ENCODE measurements around the gene SLCO3A1.

The SLCO3A1 gene

DNA sequence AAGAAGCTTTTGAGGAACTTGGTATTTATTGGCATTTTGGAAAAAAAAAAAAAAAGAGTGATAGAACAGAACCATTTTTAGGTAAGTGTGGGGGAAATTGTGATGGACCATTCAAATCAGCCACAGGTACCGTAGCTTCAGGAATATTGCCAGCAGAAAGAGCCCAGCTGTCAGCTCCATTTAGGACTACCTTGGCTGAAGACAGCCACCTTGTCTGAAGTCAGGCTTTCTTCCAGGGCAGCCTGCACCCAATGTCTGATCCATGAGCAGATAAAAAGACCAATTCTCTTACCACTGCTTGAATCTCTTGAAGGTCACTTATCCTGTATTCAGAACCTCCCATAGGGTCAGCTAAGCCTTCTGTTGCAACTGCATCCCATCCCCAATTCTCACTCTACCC is 37.6 kb downstream of the SLCO3A1 start:
- H3K27ac ChIP-seq = no peak overlapping the region
- H3K9me3 ChIP-seq = no peaks in the 10 kb centered on the region
- H3K36me3 ChIP-seq = peaks cover 6% of the 10 kb centered on the region
- H3K4me3 ChIP-seq (ENCODE audit: low read depth in 1 of 2, low read length in 1 of 2) = no peak overlapping the region
- no peak for TF ChIP-seq CTCF (IDR thresholded peaks at IDR 0.05)
- H3K27me3 ChIP-seq = no peaks in the 10 kb centered on the region
- H3K4me1 ChIP-seq (ENCODE audit: control insufficient read depth in 1 of 2, insufficient read depth in 1 of 2, low read depth in 1 of 2, low read length in 1 of 2) = peaks cover 8 to 25% of the 10 kb centered on the region in 2 experiments

DNA sequence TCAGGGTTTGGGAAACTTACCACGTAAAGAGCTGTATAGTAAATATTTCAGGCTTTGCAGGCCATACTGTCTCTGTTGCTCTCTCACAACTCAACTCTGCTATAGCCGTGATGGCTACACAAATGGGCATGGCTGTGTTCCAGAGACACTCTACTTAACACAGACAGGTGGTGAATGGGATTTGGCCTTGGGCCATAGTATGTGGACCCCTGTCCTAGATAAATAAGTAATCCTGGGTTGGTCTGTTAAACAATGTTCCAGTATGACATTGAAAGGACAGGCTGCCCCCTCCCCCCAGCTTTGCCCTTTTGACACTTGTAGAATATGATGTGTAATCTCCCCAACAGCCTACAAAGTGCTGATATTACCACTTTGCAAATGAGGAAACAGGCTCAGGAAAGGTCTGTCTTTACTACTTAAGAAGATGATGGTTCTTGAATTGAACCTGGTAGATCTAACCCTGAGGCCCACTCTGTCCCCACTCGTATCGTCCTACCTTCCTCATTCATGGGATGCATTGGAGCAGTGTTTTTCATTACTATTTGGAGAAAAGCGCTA is 38.4 kb downstream of the SLCO3A1 start:
- TF ChIP-seq CTCF (IDR thresholded peaks at IDR 0.05) = no peak
- Histone ChIP-seq H3K27ac (no peak overlapping the region), H3K4me1 (ENCODE audit: control insufficient read depth in 1 of 2, insufficient read depth in 1 of 2, low read depth in 1 of 2, low read length in 1 of 2) (peaks cover 8 to 25% of the 10 kb centered on the region in 2 experiments), H3K27me3 (no peaks in the 10 kb centered on the region), H3K4me3 (ENCODE audit: low read depth in 1 of 2, low read length in 1 of 2) (no peak overlapping the region), H3K9me3 (no peaks in the 10 kb centered on the region), H3K36me3 (peaks cover 6% of the 10 kb centered on the region)

DNA sequence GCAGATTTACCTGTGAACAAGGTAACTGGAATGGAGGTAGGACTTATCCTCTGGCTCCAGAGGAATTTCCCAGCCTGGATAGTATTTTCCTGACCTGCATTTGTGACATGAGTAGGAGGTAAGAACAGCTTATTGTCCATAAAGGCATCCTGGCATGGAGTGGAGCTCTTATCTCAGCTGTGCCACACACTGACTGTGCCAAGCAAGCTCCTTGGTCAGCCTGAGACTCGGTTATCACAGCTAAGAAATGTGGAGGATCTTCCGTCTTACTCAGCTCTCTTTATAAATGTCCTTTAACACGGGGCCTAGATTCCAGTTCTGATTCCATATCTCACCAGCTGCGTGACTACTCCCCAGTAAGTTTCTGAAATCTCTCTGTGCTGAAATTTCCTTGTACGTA is 38.9 kb downstream of the SLCO3A1 start:
- Histone ChIP-seq H3K4me1 (ENCODE audit: control insufficient read depth in 1 of 2, insufficient read depth in 1 of 2, low read depth in 1 of 2, low read length in 1 of 2) (peaks cover 8 to 19% of the 10 kb centered on the region in 2 experiments), H3K27ac (no peak overlapping the region), H3K9me3 (no peaks in the 10 kb centered on the region), H3K36me3 (peaks cover 6% of the 10 kb centered on the region), H3K27me3 (no peaks in the 10 kb centered on the region), H3K4me3 (ENCODE audit: low read depth in 1 of 2, low read length in 1 of 2) (no peak overlapping the region)
- no peak for TF ChIP-seq CTCF (IDR thresholded peaks at IDR 0.05)

DNA sequence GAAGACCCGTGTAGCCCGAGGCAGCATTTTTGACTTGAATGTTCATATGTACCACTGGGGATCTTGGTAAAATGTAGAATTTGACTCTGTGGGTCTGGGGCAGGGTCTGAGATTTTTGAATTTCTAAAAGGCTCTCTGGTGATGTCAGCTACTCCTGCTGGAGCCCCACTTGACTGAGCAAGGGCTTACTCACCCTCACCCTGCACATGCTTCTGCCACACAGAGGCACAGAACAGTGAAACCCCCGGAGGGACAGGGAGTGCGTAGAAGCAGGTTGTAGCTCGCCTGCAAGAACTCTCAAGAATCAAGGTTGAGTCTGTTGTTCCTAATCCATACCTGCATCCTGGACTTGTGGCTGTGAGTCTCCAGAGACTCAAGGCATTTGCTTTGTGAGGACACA is 41.1 kb downstream of the SLCO3A1 start:
- TF ChIP-seq CTCF (IDR thresholded peaks at IDR 0.05) = no peak
- Histone ChIP-seq H3K27me3 (no peaks in the 10 kb centered on the region), H3K4me1 (ENCODE audit: control insufficient read depth in 1 of 2, insufficient read depth in 1 of 2, low read depth in 1 of 2, low read length in 1 of 2) (peaks cover 8 to 11% of the 10 kb centered on the region in 2 experiments), H3K9me3 (no peaks in the 10 kb centered on the region), H3K4me3 (ENCODE audit: low read depth in 1 of 2, low read length in 1 of 2) (no peak overlapping the region), H3K27ac (peak overlapping the region; percentile 42), H3K36me3 (peaks cover 6% of the 10 kb centered on the region)

- TF ChIP-seq CTCF (IDR thresholded peaks at IDR 0.05) = no peak
- Histone ChIP-seq H3K9me3 (no peaks in the 10 kb centered on the region), H3K36me3 (peaks cover 6% of the 10 kb centered on the region), H3K4me1 (ENCODE audit: control insufficient read depth in 1 of 2, insufficient read depth in 1 of 2, low read depth in 1 of 2, low read length in 1 of 2) (peaks cover 8 to 11% of the 10 kb centered on the region in 2 experiments), H3K27ac (peak overlapping the region; percentile 42), H3K27me3 (no peaks in the 10 kb centered on the region), H3K4me3 (ENCODE audit: low read depth in 1 of 2, low read length in 1 of 2) (no peak overlapping the region)
Observed at GRCh38 chr15:91895051-91895450, 41.5 kb downstream of the SLCO3A1 start.
